AG08395 (cell line): ENCODE results near the gene PPCDC.
"Not testable (repeated sequence)": the region's sequence is repeated elsewhere in the genome, so short reads cannot be mapped to it uniquely, and the experiment has no call there.

Source experiments
- DNase-seq: peaks from one replicate; pipeline ENCODE4 v3.0.0; 2012; ENCODE audit warnings: mixed read lengths, low spot score

Gene PPCDC

DNA sequence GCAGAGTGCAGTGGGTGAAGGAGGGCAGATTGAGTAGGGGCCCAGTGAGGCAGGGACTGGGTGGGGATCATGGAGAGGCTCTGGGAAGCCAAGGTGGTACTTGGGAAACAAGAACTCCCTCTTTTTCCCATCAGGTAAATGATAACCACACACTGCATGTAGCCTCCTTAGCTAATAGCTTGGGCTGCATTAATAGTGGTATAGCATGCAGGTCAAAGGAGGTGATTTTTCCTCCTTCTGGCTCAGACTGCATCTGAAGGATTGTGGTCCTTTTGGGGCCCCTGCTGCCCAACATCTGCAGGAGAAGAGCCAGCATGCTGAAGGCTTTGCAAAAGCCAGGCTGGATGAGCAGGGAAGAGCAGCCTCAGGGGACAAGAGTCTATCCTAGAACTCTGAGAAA is 45.4 kb downstream of the PPCDC start:
- DNase-seq = no peak

DNA sequence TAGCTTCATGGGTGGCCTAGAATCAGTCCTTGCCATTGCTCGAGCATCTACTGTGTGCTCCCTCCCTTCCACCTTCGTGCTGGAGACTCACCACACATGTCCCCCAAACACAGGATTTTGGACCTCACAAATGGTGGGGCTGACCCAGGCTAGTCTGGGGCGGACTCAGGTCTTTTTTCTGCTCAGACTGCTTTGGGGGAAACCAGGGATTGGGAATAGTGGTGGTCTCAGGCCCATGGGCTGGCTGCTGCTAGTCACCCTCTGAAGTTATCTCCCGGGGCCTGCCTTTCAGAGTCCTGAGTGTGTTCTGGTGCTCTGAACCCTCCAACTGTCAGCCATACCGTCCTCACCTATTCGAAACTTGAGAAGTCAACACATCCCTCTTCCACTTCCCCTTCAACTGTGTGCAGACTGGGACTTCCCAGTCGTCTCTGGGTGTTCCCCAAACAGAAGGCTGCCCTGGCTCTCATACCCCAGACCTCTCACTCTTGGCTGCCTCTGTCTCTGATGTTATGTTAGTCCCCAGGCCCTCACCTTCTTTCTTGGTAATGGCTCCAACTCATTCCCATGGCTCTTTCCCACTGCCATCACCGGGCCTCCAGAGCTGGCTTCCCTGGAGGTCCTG is 46.0 kb downstream of the PPCDC start:
- no peak for DNase-seq

DNA sequence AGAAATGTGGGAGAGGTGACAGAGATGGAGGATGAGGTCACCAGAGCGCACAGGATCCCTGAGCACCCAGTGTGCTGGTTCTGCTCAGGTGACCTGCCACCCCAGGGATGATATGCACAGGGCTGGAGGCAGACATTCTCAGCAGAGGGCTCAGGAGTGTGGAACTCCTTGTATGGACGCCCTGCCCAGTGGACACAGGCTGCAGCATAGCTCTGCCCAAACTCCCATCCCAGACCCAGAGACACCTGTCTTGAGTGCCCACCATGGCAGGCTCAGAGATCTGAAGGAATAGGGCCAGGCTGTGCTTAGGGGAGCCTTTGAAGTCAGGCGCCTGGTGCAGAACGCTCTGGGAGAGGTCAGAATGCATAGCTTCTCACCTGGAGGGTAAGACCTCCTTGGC is 47.3 kb downstream of the PPCDC start:
- DNase-seq = no peak

DNA sequence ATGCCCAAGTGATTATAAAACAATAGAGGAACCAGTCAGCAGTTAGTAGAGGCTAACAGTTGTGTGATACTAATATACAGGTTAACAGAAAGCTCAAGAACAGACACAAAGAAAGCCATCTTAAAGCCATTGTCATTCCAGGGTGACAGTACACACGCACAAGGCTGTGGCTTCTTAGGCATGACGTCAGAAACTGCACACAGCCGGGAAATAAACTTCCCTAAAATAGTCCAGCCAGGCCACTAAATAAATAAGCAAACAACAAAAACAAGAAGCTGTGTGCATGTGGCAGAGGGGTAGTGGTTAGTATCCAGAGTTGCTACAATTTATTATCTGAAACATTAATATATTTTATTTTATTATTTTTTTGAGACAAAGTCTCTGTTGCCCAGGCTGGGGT is 49.8 kb downstream of the PPCDC start:
- no peak for DNase-seq

DNA sequence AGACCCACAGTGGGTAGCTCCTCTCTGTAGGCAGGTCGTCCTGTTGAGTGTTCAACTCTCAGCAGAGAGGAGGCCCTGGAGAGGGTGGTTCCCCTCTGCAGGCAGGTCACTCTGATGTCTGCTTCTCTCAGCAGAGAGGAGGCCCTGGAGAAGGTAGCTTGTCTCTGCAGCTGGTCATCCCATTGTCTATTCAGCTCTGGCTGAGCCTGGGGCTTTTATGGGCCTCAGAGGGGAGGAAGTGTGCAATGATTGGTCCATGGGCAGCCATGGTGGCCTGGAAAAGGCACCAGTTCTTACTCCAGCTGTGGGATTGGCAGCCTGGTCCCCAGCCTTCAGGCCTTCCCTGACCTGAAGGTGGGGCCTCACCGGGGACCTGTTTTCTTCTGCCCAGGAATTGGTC is 52.9 kb downstream of the PPCDC start:
- no peak for DNase-seq

DNA sequence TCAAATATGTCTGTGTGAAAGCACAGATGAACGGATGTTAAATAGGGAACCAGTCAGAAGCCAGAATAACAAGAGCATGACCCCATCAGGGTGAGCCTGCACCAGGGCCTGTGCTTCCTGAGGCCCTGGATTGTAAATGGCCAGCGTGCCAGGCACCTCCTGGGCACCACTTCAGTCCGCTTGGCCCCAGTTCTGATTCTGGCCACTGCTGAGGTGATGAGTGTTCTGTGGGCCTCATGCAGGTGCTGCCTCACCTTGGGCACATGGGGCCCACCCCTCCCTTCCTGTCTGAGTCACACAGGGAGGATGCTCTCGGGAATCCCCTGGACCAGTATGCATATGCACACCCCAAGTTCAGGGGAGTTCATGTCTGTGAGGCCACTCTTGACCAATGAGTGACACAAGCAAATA is 54.2 kb downstream of the PPCDC start:
- not testable (repeated sequence) for DNase-seq

DNA sequence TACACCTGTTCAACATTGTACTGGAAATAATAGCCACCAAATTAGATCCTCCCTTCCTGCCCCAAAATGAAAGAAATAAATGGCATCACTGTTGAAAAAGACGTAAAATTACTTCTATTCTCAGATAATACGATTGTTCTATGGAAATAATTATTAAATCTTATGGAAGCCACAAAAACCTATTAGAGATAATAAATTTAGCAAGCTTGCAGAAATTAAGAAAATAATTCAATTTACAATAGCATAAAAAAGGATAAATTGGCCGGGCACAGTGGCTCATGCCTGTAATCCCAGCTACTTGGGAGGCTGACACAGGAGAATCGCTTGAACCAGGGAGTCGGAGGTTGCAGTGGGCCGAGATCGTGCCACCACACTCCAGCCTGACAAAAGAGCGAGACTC is 57.8 kb downstream of the PPCDC start:
- no peak for DNase-seq

DNA sequence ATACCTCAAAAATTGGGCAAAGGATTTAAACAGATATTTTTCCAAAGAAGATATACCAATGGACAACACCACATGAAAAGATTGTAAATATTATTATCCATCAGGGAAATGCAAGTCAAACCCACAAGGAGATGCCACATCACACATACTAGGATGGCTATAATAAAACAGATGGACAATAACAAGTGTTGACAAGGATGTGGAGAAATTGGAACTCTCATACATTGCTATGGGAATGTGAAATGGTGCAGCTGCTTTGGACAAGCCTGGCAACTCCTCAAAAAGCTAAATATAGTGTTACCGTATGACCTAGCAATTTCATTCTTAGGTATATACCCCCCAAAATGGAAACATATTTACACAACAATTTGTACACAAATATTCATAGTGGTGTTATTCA is 59.3 kb downstream of the PPCDC start:
- no peak for DNase-seq

DNA sequence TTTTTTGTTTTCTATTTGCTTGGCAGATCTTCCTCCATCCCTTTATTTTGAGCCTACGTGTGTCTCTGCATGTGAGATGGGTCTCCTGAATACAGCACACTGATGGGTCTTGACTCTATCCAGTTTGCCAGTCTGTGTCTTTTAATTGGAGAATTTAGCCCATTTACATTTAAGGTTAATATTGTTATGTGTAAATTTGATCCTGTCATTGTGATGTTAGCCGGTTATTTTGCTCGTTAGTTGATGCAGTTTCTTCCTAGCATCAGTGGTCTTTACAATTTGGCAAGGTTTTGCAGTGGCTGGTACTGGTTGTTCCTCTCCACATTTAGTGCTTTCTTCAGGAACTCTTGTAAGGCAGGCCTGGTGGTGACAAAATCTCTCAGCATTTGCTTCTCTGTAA is 62.3 kb downstream of the PPCDC start:
- not testable (repeated sequence) for DNase-seq

DNA sequence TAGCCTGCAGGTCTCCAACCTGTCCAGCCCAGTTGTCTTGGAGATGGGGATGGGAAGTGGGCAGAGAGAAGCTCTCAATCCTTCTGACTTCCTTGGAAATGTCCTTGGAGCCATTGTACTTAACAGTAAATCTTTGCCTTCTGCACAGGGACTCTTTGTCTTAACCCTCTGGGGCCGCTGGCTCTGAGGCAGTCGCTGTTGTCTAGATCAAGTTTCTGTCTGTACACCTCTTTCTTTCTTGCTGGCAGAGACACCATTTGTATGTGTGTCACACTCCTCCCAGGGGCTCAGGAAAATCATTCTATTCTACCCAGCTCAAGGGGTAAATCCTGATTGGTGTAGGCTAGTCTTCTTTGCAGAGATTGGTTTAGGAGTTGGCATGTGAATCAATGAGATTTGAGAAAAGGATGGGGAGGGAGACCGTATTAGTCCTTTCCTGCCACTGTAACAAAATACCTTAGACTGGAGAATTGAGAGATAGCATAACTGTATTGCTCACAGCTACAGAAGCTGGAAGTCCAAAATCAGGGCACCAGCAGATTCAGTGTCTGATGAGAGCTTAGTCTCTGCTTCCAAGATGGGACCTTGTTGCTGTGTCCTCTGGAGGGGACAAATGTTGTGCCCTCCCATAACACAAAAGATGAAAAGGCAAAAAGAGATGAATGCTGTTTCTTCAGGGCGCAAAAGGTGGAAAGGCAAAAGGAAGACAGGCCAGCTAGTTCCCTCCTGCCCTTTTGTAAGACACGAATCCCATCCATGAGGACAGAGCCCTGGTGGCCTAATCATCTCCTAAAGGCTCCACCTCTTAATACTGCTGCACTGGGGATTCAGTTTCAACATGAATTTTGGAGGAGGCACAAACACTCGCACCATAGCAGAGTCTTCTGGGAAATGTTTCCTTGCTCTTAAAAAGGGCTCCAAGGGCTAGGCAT is 66.3 kb downstream of the PPCDC start:
- no peak for DNase-seq

DNA sequence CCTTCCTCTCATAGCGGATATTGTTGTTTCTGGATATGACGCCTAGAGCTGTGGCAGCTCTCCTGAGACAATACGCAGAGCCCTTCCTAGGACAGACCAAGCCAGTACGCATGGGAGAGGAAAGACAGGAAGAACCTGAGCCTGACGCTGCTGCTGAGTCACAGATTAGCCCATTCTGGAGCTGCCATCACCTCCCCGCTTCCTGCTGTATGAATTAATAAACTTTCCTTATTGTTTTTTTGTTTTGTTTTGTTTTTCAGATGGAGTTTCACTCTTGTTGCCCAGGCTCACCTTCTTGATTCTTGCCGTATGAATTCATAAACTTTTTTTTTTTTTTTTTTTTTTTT is 67.0 kb downstream of the PPCDC start:
- DNase-seq = no peak

DNA sequence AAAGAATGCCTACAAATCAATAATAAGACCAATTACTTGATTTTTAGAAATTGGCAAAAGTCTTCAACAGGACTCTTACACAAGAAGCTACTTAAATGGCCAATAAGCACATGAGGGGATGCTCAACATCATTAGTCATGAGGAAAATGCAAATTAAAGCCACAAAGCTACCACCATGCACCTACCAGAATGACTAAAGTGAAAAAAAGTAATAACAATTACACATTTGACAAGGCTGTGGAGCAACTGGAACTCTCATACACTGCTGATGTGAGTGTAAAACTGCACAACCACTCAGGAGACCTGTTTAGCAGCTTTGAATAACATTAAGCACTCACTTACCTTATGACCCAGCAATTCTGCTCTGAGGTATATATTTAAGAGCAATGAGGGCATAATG is 68.4 kb downstream of the PPCDC start:
- no peak for DNase-seq

DNA sequence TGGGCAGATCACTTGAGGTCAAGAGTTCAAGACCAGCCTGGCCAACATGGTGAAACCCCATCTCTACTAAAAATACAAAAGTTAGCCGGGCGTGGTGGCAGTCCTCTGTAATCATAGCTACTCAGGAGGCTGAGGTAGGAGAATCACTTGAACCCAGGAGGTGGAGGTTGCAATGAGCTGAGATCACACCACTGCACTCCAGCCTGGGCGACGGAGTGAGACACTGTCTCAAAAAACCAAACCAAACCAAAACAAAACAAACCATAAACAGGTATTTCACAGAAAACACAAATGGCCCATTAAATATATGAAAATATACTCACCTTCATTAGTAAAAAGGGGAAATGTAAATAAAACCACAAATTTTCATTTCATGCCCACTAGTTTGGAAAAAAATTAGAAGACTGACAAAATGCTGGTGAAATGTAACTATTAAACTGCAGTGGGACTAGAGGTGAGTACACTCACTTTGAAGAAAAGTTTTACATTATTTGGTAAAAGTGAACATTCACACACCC is 71.6 kb downstream of the PPCDC start:
- not testable (repeated sequence) for DNase-seq

DNA sequence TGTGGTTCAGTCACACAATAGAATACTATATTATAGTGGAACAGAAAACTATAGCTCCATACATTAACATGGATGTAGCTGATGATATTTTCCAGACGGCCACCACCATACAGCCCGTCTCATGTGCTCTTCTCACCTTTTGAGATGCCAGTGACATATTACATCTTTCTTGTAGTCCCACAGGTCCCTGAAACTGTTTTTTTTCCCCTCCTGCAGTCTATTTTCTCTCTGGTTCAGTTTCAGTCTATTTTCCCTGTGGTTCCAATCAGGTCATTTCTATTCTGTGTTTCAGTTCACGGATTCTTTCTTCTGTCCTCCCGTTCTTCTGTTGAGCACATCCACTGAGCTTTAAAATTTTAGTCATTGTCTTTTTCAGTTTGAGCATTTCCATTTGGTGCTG is 72.2 kb downstream of the PPCDC start:
- no peak for DNase-seq

DNA sequence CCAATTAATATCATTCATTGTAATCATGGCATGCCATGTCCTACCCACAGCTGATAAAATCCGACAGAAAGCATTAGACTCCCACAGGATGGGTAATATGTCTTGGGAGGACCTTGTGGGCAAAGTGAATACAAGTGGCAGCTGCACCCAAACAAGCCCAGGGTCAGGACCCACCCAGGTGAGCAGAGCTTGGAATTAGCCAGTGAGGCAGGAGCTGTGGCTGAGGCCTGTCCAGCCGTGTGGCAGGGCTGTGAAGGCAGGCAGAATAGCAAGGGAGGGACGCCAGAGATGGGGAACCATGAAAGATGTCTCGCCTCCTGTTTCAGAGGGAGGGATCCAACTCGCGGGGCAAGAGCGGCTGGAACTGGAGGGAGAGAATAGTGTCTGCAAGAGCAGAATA is 74.5 kb downstream of the PPCDC start:
- no peak for DNase-seq

DNA sequence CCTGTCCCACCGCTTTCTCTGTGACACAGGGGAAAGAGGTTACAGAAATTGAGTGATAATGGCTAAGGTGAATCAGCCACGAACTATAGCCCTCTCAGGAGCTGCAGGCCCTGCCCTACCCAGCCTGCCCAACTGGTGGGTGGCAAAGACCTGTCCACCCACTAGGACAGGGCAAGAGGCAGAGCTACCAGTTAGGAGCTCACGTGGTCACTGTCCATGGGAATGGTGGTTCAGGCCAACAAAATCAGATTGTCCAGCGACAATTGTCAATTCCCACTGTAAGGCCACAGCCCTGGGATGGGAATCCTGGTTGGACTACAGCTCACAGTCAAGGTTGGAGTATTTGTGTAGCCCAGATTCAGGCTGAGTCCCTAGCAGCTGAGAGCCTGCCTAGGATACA is 75.0 kb downstream of the PPCDC start:
- DNase-seq = no peak
